HepG2 (cell line): ENCODE results near the gene SMIM14. TPM values are rescaled to one million over a fixed set of nuclear protein-coding genes. Genes with fewer than 3 reads are reported as not detected.
"Not testable (repeated sequence)": the region's sequence is repeated elsewhere in the genome, so short reads cannot be mapped to it uniquely, and the experiment has no call there.

ENCODE experiments used
- ATAC-seq: fragments of 200-7000 bp; cut with Tn5 transposase; 3 replicates; pipeline ENCODE4 v1.9.1; 2020; ENCODE audit warnings: mild to moderate bottlenecking, moderate library complexity
- BruUV-seq: library from RNA; stranded (reverse); fragments of 400-500 nt; replicated peaks from 2 replicates; lab custom pipeline; 2021; lab: Mats Ljungman, UMichigan
- CTCF ChIA-PET: fragments of 300-600 bp; formaldehyde crosslinking; extraction: SDS; loops from one replicate; lab custom pipeline; 2021; ENCODE audit warnings: low total read pairs, inconsistent platforms, low intra/inter-chr PET ratio; lab: Yijun Ruan, JAX
- POLR2A ChIA-PET: fragments of 350-600 bp; sonication (Branson Sonifier 250); formaldehyde crosslinking; loops from one replicate; lab custom pipeline; 2020; ENCODE audit warnings: antibody characterized with exemption, inconsistent platforms; lab: Yijun Ruan, JAX
- DNase-seq: peaks from one replicate; pipeline ENCODE4 v3.0.0-alpha.2; 2015; ENCODE audit warnings: low spot score
- FAIRE-seq: peaks from 3 replicates; lab custom pipeline; 2011; peaks lifted over from hg19 to GRCh38; lab: Jason Lieb, UNC
- H2AFZ ChIP-seq: one replicate; pipeline ENCODE4 v1.6.1; 2011; ENCODE audit warnings: low read length, inconsistent platforms
- H3K27ac ChIP-seq: fragments of 300-600 bp; 3 replicates; pipeline ENCODE4 v1.8.0; 2011; ENCODE audit warnings: mixed run types, mild to moderate bottlenecking, mixed read lengths, low read length, inconsistent platforms; ENCODE audit not compliant: insufficient read depth; ENCODE audit errors: extremely low read length
- H3K27me3 ChIP-seq, 2 experiments: fragments of 200-600 bp in 1 of 2; 2 replicates in 1 of 2; 3 replicates in 1 of 2; pipeline versions ENCODE4 v1.6.0 to v1.8.0; 2011; ENCODE audit warnings: low read length in 2 of 2, mild to moderate bottlenecking in 2 of 2, moderate library complexity in 2 of 2, inconsistent platforms in 1 of 2; ENCODE audit not compliant: insufficient read depth in 2 of 2, control insufficient read depth in 1 of 2
- H3K36me3 ChIP-seq, 2 experiments: fragments of 200-600 bp in 1 of 2; replicated peaks in 1 of 2; 2 replicates in 1 of 2; 3 replicates in 1 of 2; pipeline versions ENCODE4 v1.5.1 to v1.8.0; 2011; ENCODE audit warnings: low read length in 2 of 2, inconsistent platforms in 1 of 2; ENCODE audit not compliant: insufficient read depth in 2 of 2, control insufficient read depth in 1 of 2
- H3K4me1 ChIP-seq: 2 replicates; pipeline ENCODE4 v1.5.1; 2012; ENCODE audit warnings: low read length, inconsistent platforms; ENCODE audit not compliant: insufficient read depth
- H3K4me2 ChIP-seq: 2 replicates; pipeline ENCODE4 v1.6.0; 2011; ENCODE audit warnings: low read depth, low read length, inconsistent platforms
- H3K4me3 ChIP-seq, 3 experiments: fragments of 200-600 bp in 1 of 3; sonication (generic), shearing (Covaris generic) in 1 of 3; replicated peaks in 1 of 3; 2 replicates each; pipeline ENCODE4 v1.5.1; 2011 to 2016; ENCODE audit warnings: low read length in 3 of 3, inconsistent platforms in 2 of 3, low read depth in 2 of 3, mild to moderate bottlenecking in 2 of 3, control low read depth in 1 of 3, mixed read lengths in 1 of 3; ENCODE audit not compliant: insufficient read depth in 1 of 3
- H3K79me2 ChIP-seq: one replicate; pipeline ENCODE4 v1.6.1; 2011; ENCODE audit warnings: low read length, inconsistent platforms; ENCODE audit not compliant: insufficient read depth
- H3K9ac ChIP-seq: 2 replicates; pipeline ENCODE4 v1.6.0; 2011; ENCODE audit warnings: mild to moderate bottlenecking, low read depth, low read length, inconsistent platforms; ENCODE audit not compliant: insufficient read depth
- H3K9me3 ChIP-seq: 2 replicates; pipeline ENCODE4 v1.5.1; 2012; ENCODE audit warnings: mild to moderate bottlenecking, low read length
- H4K20me1 ChIP-seq: 2 replicates; pipeline ENCODE4 v1.6.0; 2011; ENCODE audit warnings: inconsistent platforms, mild to moderate bottlenecking, low read length, moderate library complexity; ENCODE audit not compliant: insufficient read depth
- FLYWCH1 ChIP-seq: sonication (generic); formaldehyde crosslinking; IDR thresholded peaks from 2 replicates; pipeline ENCODE4 v1.8.1; 2023; ENCODE audit warnings: mild to moderate bottlenecking, missing genetic modification reagents
- KAT8 ChIP-seq: IDR thresholded peaks from 2 replicates; pipeline ENCODE4 v1.6.1; 2016; ENCODE audit warnings: missing genetic modification reagents, missing compliant biosample characterization
- MAFF ChIP-seq: IDR thresholded peaks from 2 replicates; pipeline ENCODE4 v1.6.1; 2011; ENCODE audit warnings: low read depth, low read length, improper control_type of control experiment
- NR3C1 ChIP-seq: sonication (generic); formaldehyde crosslinking; IDR thresholded peaks from 2 replicates; pipeline ENCODE4 v1.4.0; 2020; ENCODE audit warnings: missing genetic modification reagents
- SP4 ChIP-seq: sonication (generic); formaldehyde crosslinking; IDR thresholded peaks from 2 replicates; pipeline ENCODE4 v1.8.1; 2023; ENCODE audit warnings: mild to moderate bottlenecking, missing genetic modification reagents
- ZNF138 ChIP-seq: sonication (generic); formaldehyde crosslinking; IDR thresholded peaks from 2 replicates; pipeline ENCODE4 v1.5.0; 2020; ENCODE audit warnings: mild to moderate bottlenecking, low read depth, missing genetic modification reagents
- ZNF263 ChIP-seq: sonication (generic); formaldehyde crosslinking; IDR thresholded peaks from 2 replicates; pipeline ENCODE4 v1.4.0; 2020; ENCODE audit warnings: missing genetic modification reagents
- ZNF615 ChIP-seq: sonication (generic); formaldehyde crosslinking; IDR thresholded peaks from 2 replicates; pipeline ENCODE4 v1.5.0; 2020; ENCODE audit warnings: mild to moderate bottlenecking, missing genetic modification reagents, borderline replicate concordance
- ZNF839 ChIP-seq: sonication (generic); formaldehyde crosslinking; IDR thresholded peaks from 2 replicates; pipeline ENCODE4 v1.4.0; 2020; ENCODE audit warnings: missing genetic modification reagents, mild to moderate bottlenecking, borderline replicate concordance
- WGBS: methylation state at CpG from one replicate; pipeline ENCODE4 v1.1.6; 2017; ENCODE audit warnings: low lambda C conversion rate; 5-methylcytosine and 5-hydroxymethylcytosine counted together
- in situ Hi-C: cut with HindIII; loops from 2 replicates; pipeline ENCODE4 v1.10.0; 2017; ENCODE audit warnings: low pct_unique_long_range_greater_than_20kb; ENCODE audit not compliant: extremely low pct_ligation_motif_present
- intact Hi-C: fragments of 100-400 bp; cut with micrococcal nuclease; formaldehyde crosslinking; loops from one replicate; pipeline ENCODE4 v1.10.0; 2022; ENCODE audit not compliant: unreplicated experiment
- polyA plus RNA-seq, 8 experiments: library from polyadenylated mRNA; depleted of rRNA in 3 of 8; stranded (reverse) in 7 of 8; unstranded in 1 of 8; fragments of >200 nt; fragmentation: Illumina TruSeq in 4 of 8; extraction: Trizol in 4 of 8; gene quantifications; 2 replicates each; pipeline versions ENCODE4 v1.2.1 to v1.2.3, GENCODE V29; 2011 to 2016; ENCODE audit warnings: low read depth in 4 of 8, missing spikeins in 1 of 8, mixed read lengths in 1 of 8; ENCODE audit not compliant: insufficient read depth in 1 of 8
- total RNA-seq, 5 experiments: library from RNA; depleted of rRNA; stranded (reverse); fragments of >200 nt; fragmentation: Illumina TruSeq; extraction: Trizol; gene quantifications; 2 replicates each; pipeline ENCODE4 v1.2.3, GENCODE V29; 2016; ENCODE audit warnings: low read depth in 1 of 5
- TF ChIP-seq, protein P1 (sequence below): sonication (generic); formaldehyde crosslinking; IDR thresholded peaks from 2 replicates; pipeline ENCODE4 v1.4.0; 2020; ENCODE audit warnings: missing genetic modification reagents, borderline replicate concordance

The SMIM14 gene
- total and polyA plus RNA-seq, 2 of the 13 experiments (the other 11 are each of a cell fraction or from before 2014, with no cell fraction given) = 16.3 to 28.1 TPM

- no peak overlapping the region for H3K4me2 ChIP-seq
Observed at GRCh38 chr4:39544580-39545315, 93.9 kb downstream of the SMIM14 start.

GRCh38 chr4:39544080-39544479, 94.6 kb downstream of the SMIM14 start:
- H3K36me3 ChIP-seq, POLR2A ChIA-PET, H3K9ac ChIP-seq, H3K27me3 ChIP-seq, H3K4me3 ChIP-seq, FAIRE-seq, H3K4me2 ChIP-seq, H3K27ac ChIP-seq, H4K20me1 ChIP-seq, DNase-seq, H3K79me2 ChIP-seq, ATAC-seq, BruUV-seq, H2AFZ ChIP-seq, H3K9me3 ChIP-seq, intact Hi-C loops, CTCF ChIA-PET, in situ Hi-C loops: not testable (repeated sequence)
- H3K4me1 ChIP-seq = peaks cover 31% of the 10 kb centered on the region
- WGBS = 95% methylated on average over 4 of the region's 4 CpGs

More at GRCh38 chr4:39544580-39545315, 93.9 kb downstream of the SMIM14 start:
- no peak overlapping the region for H3K4me3 ChIP-seq
- no peak overlapping the region for H3K27ac ChIP-seq
- H4K20me1 ChIP-seq = no peaks in the 10 kb centered on the region
- H3K27me3 ChIP-seq = no peaks in the 10 kb centered on the region
- peaks cover 24% of the 10 kb centered on the region for H3K4me1 ChIP-seq
- ATAC-seq = no peak
- ChIA-PET CTCF (no interaction called here), POLR2A (no interaction called here)
- in situ Hi-C loops = no loop called here
- no peaks in the 10 kb centered on the region for H3K79me2 ChIP-seq
- no peak for DNase-seq
- BruUV-seq = no TSS peak
- no peaks in the 10 kb centered on the region for H3K9me3 ChIP-seq
- H3K9ac ChIP-seq = no peak overlapping the region
- WGBS = 30% methylated on average over 1 of the region's 1 CpG
- no peaks in the 10 kb centered on the region for H3K36me3 ChIP-seq
- H2AFZ ChIP-seq = no peak overlapping the region
- TF ChIP-seq ZNF839 = no peak
- TF ChIP-seq ZNF615 (CRISPR knock-in tag) = no peak
- TF ChIP-seq MAFF = no peak
- TF ChIP-seq NR3C1 (CRISPR knock-in tag) = no peak
- TF ChIP-seq, protein P1, sequence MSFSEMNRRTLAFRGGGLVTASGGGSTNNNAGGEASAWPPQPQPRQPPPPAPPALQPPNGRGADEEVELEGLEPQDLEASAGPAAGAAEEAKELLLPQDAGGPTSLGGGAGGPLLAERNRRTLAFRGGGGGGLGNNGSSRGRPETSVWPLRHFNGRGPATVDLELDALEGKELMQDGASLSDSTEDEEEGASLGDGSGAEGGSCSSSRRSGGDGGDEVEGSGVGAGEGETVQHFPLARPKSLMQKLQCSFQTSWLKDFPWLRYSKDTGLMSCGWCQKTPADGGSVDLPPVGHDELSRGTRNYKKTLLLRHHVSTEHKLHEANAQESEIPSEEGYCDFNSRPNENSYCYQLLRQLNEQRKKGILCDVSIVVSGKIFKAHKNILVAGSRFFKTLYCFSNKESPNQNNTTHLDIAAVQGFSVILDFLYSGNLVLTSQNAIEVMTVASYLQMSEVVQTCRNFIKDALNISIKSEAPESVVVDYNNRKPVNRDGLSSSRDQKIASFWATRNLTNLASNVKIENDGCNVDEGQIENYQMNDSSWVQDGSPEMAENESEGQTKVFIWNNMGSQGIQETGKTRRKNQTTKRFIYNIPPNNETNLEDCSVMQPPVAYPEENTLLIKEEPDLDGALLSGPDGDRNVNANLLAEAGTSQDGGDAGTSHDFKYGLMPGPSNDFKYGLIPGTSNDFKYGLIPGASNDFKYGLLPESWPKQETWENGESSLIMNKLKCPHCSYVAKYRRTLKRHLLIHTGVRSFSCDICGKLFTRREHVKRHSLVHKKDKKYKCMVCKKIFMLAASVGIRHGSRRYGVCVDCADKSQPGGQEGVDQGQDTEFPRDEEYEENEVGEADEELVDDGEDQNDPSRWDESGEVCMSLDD (CRISPR knock-in tag) = no peak
- TF ChIP-seq ZNF263 (CRISPR knock-in tag) = no peak
- no peak for TF ChIP-seq KAT8
- TF ChIP-seq SP4 (CRISPR knock-in tag) = no peak
- no peak for TF ChIP-seq FLYWCH1 (CRISPR knock-in tag)
- TF ChIP-seq ZNF138 = no peak
- intact Hi-C loops = no loop called here
- no peak for FAIRE-seq
